ENCODE results near the gene IRF2.

GRCh38 chr4:184417802-184418511 lies 56.4 kb downstream of the IRF2 start:
- TF ChIP-seq CTCF (IDR thresholded peaks at IDR 0.05) (no peak), POLR2A (IDR thresholded peaks at IDR 0.05) (no peak)
